Coronary artery (tissue), 2 donors: ENCODE data around the gene TEPSIN.
A peak's percentile ranks its signal among the peaks of the same experiment; 100 is the strongest.

Experiments used
- DNase-seq: peaks from one replicate; pipeline ENCODE4 v3.0.0-alpha.2; 2017; ENCODE audit warnings: low spot score
- H3K27ac ChIP-seq, 2 donors: fragments of 200-600 bp; sonication (generic); one replicate each; pipeline ENCODE4 v1.5.1; 2016 to 2019
- H3K4me3 ChIP-seq: fragments of 200-600 bp; sonication (generic); 2 replicates; pipeline ENCODE4 v1.5.1; 2016; ENCODE audit warnings: mild to moderate bottlenecking, moderate library complexity
- TF ChIP-seq, protein P1 (sequence below): fragments of 200-600 bp; sonication (generic); IDR thresholded peaks from one replicate; pipeline ENCODE4 v1.5.1; 2019; ENCODE audit warnings: antibody characterized with exemption

TEPSIN gene

GRCh38 chr17:81240761-81241160 lies 1.9 kb upstream of the TEPSIN start:
- no peak overlapping the region for H3K4me3 ChIP-seq
- no peak for DNase-seq
- TF ChIP-seq, protein P1, sequence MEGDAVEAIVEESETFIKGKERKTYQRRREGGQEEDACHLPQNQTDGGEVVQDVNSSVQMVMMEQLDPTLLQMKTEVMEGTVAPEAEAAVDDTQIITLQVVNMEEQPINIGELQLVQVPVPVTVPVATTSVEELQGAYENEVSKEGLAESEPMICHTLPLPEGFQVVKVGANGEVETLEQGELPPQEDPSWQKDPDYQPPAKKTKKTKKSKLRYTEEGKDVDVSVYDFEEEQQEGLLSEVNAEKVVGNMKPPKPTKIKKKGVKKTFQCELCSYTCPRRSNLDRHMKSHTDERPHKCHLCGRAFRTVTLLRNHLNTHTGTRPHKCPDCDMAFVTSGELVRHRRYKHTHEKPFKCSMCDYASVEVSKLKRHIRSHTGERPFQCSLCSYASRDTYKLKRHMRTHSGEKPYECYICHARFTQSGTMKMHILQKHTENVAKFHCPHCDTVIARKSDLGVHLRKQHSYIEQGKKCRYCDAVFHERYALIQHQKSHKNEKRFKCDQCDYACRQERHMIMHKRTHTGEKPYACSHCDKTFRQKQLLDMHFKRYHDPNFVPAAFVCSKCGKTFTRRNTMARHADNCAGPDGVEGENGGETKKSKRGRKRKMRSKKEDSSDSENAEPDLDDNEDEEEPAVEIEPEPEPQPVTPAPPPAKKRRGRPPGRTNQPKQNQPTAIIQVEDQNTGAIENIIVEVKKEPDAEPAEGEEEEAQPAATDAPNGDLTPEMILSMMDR: no peak

DNA sequence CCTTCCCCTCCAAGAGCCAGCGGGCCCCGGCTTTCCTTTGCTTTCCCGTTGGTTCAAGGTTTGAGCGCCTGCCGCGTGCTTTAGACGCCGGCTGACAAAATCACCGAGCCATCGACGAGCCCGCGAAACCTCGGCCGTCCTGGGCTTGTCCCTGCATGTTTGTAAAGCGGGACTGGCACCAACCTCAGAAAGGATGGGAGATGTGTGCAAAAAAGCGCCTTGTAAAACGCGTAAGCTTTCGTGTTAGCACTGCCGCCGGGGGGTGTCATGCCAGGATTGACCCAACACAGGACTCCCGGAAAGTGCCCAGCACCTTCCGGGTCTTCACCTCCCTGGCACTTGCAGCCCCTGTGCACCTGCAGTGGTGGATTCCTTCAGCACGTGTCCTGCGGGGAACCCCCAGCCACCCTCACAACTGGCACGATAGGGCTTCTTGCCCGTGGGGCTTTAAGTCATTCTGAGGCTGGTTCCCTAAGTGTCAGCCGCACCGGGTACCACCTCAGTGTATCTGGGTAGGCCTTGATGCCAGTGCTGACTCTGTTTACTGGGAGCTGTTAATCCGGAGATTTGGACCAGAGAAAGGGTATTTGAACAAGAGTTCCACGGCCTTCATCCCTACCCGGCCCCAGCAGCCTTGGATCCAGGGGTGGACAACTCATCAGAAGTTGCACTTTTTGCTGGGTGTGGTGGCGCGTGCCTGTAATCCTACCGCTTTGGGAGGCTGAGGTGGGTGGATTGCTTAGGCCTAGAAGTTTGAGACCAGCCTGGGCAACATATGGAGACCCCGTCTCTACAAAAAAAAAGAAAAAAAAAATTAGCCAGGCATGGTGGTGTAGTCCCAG lies 1.1 kb upstream of the TEPSIN start:
- DNase-seq: no peak

More at GRCh38 chr17:81240761-81241160, 1.9 kb upstream of the TEPSIN start:
- H3K27ac ChIP-seq: no peak overlapping the region

GRCh38 chr17:81238490-81238814 lies 403 bp downstream of the TEPSIN start:
- no peak for DNase-seq

More for the DNA sequence above, 1.1 kb upstream of the TEPSIN start:
- H3K4me3 ChIP-seq: peak overlapping the region; percentile 100
- TF ChIP-seq, protein P1: no peak
- peak overlapping the region; percentile 68 to 88 for H3K27ac ChIP-seq

GRCh38 chr17:81237591-81238489 lies 1.0 kb downstream of the TEPSIN start:
- Histone ChIP-seq H3K27ac (no peak overlapping the region), H3K4me3 (peak overlapping the region; percentile 100)
- TF ChIP-seq, protein P1: no peak
- DNase-seq: no peak

More at GRCh38 chr17:81238490-81238814, 403 bp downstream of the TEPSIN start:
- Histone ChIP-seq H3K27ac (peak overlapping the region; percentile 17 to 84), H3K4me3 (peak overlapping the region; percentile 100)
- TF ChIP-seq, protein P1: no peak

DNA sequence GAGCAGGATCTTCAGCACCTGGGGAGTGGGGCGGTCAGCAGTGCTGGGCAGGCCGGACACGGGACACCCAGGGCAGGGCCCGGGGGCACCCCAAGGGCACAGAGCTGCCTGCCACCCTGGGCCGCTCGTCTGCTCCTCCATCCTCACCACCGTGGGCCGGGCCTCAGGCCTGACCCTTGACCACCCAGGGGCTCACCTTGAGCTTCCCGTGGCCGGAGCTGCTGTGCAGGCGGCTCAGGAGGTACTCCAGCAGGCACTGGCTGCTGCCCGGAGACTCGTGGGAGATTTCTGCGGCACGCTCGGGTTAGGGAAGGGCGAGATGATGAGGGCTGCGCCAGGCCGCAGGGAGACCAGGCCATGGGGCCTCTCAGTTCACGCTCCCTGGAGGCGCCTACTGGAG lies 2.1 kb downstream of the TEPSIN start:
- no peak overlapping the region for H3K4me3 ChIP-seq
- no peak overlapping the region for H3K27ac ChIP-seq
- no peak for DNase-seq
- TF ChIP-seq, protein P1: no peak

GRCh38 chr17:81235822-81236740 lies 2.8 kb downstream of the TEPSIN start:
- H3K4me3 ChIP-seq: no peak overlapping the region
- DNase-seq: no peak
- TF ChIP-seq, protein P1: no peak
- no peak overlapping the region for H3K27ac ChIP-seq
